Raji (cell line): ENCODE results near the gene SPEF2.

Experiments used
- POLR2A ChIP-seq: IDR thresholded peaks from 2 replicates; pipeline ENCODE4 v1.6.1; 2011; ENCODE audit warnings: low read depth, low read length, control low read depth; ENCODE audit not compliant: insufficient read depth

Gene SPEF2, protein sequence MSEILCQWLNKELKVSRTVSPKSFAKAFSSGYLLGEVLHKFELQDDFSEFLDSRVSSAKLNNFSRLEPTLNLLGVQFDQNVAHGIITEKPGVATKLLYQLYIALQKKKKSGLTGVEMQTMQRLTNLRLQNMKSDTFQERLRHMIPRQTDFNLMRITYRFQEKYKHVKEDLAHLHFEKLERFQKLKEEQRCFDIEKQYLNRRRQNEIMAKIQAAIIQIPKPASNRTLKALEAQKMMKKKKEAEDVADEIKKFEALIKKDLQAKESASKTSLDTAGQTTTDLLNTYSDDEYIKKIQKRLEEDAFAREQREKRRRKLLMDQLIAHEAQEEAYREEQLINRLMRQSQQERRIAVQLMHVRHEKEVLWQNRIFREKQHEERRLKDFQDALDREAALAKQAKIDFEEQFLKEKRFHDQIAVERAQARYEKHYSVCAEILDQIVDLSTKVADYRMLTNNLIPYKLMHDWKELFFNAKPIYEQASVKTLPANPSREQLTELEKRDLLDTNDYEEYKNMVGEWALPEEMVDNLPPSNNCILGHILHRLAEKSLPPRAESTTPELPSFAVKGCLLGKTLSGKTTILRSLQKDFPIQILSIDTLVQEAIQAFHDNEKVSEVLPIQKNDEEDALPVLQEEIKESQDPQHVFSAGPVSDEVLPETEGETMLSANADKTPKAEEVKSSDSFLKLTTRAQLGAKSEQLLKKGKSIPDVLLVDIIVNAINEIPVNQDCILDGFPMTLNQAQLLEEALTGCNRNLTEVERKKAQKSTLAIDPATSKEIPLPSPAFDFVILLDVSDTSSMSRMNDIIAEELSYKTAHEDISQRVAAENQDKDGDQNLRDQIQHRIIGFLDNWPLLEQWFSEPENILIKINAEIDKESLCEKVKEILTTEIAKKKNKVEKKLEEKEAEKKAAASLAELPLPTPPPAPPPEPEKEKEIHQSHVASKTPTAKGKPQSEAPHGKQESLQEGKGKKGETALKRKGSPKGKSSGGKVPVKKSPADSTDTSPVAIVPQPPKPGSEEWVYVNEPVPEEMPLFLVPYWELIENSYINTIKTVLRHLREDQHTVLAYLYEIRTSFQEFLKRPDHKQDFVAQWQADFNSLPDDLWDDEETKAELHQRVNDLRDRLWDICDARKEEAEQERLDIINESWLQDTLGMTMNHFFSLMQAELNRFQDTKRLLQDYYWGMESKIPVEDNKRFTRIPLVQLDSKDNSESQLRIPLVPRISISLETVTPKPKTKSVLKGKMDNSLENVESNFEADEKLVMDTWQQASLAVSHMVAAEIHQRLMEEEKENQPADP (N-terminal part only)

DNA sequence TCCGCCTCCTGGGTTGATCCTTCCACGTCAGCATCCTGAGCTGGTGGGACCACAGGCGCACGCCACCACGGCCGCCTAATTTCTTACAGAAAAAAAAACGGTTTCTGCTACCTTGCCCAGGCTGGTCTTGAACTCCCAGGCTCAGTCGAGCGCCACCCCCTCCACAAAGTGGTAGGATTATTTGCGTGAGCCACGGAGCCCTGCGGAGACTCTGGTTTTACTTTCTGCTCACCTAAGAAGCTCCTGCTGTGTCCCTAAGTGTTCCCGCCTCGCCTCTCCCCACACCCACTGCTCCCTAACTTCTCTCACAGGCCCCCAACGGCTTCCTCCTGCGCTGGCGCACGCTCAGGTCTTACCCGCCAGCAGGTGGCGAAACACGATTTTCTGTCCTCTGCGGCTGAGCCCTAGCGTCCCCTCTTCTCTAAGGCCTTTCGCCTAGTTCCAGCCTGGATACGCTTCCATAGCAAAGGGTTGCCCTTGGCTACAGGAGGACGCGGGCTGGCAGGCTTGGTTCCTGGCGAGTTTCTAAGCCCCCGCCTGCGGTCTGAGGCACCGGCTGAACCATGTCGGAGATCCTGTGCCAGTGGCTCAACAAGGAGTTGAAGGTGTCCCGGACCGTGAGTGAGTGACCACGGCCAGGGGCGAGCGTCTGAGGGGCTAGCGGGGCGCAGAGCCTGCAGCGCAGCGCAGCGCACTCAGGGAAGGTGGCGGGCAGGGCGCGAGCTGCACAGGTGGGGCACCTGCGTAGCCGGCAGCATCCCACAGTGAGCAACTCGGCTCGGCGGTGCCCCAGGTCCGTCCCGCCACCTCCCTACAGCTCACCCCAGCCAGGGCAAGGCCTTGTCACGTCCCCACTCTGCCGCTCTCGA is at the start of gene SPEF2:
SPEF2 (plus strand) TSS at position 429 of the 869 bp plus-strand sequence; CDS start at position 564, 135 bp downstream.
- no peak for TF ChIP-seq POLR2A

DNA sequence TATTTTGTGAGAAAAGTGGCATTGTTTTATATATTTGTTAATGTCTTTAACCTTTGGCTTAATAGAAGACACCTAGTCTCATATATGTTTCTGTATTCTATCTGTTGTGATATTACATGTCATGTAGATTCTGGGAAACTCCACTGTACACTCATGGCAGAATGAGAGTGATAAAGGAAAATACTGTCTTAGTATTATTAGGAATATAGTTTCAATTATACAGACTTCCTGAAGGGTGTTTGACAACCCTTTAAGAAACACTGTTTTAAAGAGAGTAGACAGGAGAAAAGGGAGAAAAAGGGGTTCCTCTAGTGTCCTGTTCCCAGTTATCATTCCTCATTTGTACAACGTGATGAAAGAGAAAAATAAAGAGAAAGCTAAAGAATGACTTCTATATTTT is 42.1 kb upstream of the SPEF2 start:
- no peak for TF ChIP-seq POLR2A

DNA sequence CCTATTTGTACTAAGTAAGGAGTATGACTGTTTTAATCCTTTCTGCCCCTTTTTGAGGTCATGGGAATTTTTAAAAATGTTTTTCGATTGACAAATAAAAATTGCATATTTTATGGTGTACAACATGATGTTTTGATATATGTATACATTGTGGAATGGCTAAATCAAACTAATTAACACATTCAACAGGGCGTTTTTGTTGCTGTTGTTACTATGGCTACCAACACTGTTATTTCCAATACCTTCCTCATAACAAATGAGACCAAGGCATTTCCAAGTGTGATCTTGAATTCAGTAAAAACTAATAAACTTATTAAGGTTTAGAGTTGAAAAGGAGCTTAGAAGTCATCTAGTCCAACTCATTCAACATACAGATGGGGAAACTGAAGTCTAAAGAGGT is 30.2 kb upstream of the SPEF2 start:
- no peak for TF ChIP-seq POLR2A

DNA sequence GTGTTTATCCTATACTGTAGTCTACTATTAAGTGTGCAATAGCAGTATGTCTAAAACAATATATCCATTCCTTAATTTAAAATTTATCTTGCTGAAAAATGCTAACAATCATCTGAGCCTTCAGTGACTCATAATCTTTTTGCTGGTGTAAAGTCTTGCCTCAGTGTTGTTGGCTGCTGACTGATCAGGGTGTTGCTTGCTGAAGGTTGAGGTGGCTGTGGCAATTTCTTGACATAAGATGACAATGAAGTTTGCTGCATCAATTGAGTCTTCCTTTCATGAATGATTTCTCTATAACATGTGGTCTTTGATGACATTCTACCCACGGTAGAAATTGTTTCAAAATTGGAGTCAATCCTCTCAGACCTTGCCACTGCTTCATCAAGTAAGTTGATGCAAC is 24.3 kb upstream of the SPEF2 start:
- TF ChIP-seq POLR2A, result no peak

DNA sequence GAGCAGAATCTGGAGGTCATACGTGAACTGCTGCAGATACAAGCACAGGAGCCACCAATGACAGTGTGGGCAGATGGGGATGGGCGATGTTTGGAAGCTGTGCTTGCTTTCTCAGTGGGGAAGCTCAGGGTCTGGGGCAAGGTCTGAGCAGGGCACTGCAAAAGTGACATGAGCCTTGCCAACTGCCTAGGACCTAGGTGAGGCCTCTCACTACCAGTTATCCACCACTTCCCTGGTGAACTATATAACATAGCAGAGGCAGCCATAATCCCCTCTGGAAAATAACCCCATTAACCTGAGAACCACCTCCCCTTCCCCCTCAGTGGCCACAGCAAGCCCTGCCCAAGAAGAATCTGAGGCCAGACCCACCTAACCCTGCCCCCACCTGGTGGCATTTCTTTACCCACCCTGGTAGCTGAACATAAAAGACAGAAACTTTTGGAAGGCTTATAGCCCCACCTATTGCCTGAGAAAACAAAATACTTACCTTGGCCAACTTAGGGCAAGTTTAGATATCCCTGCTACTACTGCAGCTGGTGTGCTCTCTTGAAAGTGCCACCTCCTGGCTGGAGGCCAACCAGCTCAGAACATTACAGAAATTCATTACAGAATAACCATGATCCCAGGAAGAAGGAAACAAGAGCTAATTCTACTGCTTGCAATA is 18.8 kb upstream of the SPEF2 start:
- no peak for TF ChIP-seq POLR2A

DNA sequence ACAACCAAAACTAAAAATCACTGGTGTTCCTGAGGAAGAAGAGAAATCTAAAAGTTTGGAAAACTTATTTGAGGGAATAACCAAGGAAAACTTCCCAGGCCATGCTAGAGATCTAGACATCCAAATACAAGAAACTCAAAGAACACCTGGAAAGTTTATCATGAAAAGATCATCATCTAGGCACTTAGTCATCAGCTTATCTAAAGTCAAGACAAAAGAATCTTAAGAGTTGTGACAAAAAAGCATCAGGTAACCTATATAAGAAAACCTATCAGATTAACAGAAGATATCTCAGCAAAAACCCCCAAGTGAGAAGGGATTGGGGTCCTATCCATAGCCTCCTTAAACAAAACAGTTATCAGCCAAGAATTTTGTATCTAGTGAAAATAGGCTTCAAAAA is 17.1 kb upstream of the SPEF2 start:
- no peak for TF ChIP-seq POLR2A

DNA sequence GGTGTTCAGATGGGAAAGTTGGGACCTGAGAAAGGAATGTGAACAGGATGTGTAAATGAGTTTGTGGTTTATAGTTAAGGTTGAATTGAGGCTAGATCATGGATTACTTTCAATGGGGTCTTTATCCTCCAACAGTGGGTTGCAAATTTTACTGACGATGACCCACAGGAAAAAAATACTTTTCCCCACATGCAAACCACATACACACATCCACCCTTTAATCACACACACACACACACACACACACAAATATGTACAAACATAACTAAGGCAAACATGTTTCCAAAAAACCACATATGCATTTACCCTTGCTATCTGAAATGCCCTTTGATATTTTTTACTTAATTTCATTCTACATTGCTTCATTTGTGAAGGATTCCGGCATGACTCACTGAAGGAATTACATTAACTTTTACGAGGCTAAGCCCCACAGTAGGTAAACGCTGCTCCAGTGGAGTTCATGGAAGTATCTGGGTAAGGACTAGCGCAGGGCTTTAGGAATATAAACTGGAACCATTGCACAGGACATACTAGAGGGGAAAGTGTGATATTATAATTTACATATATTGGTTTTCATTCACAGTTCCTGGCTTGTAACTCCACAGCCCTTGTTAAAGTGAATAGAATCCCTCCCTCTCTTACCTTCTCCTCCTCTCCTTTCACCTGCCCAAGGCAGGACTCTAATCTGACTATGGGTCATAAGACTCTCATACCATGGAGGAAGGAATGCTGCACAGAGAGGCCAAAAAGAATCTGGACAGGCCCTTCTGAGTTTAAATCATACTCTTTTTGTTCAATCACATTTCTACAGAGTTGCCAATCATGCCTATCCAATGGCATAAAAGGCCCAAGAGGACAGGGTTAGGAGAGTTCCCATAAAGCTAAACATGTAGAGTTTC is 8.5 kb upstream of the SPEF2 start:
- no peak for TF ChIP-seq POLR2A

DNA sequence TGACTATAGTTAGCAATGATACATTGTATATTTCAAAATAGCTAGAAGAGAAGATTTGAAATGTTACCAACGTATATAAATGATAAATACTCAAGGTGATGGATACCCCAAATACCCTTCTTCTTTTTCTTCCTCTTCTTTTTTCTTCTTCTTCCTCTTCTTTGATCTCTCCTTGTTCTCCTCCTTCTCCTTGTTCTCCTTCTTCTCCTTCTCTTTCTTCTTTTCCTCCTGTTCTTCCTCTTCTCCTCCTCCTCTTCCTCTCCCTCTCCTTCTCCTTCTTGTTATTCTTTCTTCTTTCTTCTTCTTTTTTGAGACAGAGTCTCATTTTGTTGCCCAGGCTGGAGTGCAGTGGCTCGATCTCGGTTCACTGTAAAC is 616 bp upstream of the SPEF2 start:
- no peak for TF ChIP-seq POLR2A

DNA sequence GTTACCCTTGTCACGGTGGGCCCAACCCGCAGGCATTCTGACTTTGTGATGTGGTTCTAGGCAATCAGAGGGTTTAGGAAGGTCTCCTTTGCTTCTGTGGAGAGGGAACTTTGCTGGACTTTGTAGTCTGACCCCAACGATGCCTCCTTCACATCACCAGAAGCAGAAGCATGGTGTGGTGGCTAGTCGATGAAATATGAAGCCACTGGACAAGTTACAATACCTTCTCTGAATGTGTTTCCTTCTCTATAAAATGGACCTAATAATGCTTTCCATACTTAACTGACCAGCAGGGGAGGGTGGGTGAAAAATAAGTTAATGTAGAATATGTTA is 607 bp downstream of the SPEF2 start:
- TF ChIP-seq POLR2A, result no peak

DNA sequence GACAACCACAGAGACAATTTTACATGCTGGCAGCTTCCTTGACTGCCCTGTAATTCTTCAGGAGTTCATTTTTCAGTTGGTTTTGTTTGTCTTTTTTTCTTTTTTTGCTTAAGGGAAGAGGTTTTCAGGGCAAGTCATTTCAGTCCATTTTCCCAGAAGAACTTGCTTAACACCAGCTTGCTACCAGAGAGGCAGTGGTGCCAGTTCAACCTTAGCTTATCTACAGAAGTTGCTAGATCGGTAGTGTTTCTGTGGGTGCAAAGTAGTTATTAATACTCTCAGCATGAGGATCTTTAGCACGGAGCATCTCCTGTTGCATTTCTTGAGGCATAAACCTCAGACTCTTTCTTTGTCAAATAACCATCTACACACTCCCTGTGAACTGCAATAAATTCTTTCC is 1.1 kb downstream of the SPEF2 start:
- TF ChIP-seq POLR2A, result no peak

DNA sequence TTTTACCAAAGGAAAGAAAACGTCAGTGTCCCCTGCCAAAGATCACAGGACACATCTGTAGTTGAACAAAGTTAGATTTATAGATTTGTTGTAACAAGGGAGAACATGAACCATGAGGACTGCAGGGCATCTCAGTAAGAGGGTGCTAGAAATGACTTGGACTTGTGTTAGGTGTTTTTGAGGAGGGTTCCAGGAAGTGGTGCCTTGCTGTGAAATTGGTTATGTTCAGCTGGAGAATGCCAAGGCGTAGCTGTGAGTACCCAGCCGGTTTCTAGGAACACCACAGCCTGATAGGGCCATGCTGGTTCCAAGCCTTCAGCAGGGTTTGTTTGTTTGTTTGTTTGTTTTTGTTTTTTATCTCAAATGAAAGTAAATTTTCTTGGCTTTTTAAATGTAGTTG is 5.3 kb downstream of the SPEF2 start:
- TF ChIP-seq POLR2A, result no peak

DNA sequence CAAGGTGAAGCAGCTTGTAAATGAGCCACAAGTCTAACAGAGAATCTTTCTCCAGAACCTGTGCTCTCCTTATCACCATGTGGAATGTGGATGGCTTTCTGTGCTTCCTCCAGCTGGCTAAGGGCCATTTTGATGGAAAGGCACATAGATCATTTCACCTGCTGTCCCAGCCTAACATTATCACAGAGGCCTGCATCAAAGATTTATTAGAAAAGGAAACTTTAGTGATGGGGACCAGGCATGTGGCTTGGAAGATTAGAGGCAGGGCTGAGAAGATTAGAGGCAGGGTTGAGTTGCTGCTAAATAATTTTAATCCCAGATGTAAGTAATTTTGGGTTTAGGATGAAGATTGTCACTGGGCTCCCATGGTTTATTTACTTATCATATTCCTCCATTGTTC is 6.3 kb downstream of the SPEF2 start:
- TF ChIP-seq POLR2A, result no peak

DNA sequence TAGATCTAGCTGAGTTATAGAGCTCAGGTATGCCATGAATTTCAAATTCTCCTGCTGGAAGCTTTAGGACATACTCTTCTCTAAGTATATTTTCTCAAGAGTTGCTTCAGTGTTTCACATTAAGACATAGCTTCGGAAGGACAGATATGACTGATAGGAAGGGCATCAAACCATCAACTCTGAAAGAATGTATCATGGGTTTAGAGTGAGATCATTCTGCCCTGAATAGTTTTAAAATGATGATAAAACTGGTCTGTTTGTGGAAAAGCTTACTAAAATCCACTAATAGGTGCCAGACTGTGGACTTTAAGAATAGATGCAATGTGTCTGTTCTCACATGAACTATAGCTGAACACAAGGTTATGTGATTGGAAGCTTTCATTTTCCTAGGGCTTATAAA is 8.4 kb downstream of the SPEF2 start:
- TF ChIP-seq POLR2A, result no peak
